ENCODE data around the gene BATF.

The BATF gene

GRCh38 chr14:75537071-75537470, 14.8 kb downstream of the BATF start:
- Histone ChIP-seq H2AK5ac (ENCODE audit: low read length) (no peak overlapping the region), H4K5ac (ENCODE audit: low read length) (no peak overlapping the region), H3K4me1 (ENCODE audit: control insufficient read depth, low read depth, low read length) (no peaks in the 10 kb centered on the region), H3K79me2 (ENCODE audit: control insufficient read depth, insufficient read depth, low read length) (no peaks in the 10 kb centered on the region), H3K27me3 (ENCODE audit: insufficient read depth, low read length, poor library complexity) (no peaks in the 10 kb centered on the region), H3K79me1 (ENCODE audit: low read length) (no peaks in the 10 kb centered on the region), H3K4me2 (ENCODE audit: low read length) (no peak overlapping the region), H3K9ac (ENCODE audit: low read length) (no peak overlapping the region), H2BK120ac (ENCODE audit: low read depth, low read length) (no peak overlapping the region), H3K4me3 (ENCODE audit: low read length) (no peak overlapping the region), H2BK5ac (ENCODE audit: low read length) (no peak overlapping the region), H4K8ac (ENCODE audit: low read depth, low read length) (no peak overlapping the region), H3K36me3 (ENCODE audit: control insufficient read depth, insufficient read depth, low read length) (no peaks in the 10 kb centered on the region), H3K56ac (ENCODE audit: low read length) (no peak overlapping the region), H2BK15ac (replicated peaks; ENCODE audit: low read depth) (no peak overlapping the region), H3K23ac (ENCODE audit: low read length) (no peak overlapping the region), H3K18ac (ENCODE audit: low read length) (no peak overlapping the region), H3K4ac (ENCODE audit: low read depth, low read length) (no peak overlapping the region), H3K27ac (ENCODE audit: low read depth, low read length) (no peak overlapping the region)
- no peak for DNase-seq
- no CpG with 5 or more reads among the region's 4 CpGs for WGBS (ENCODE audit: extremely low coverage, insufficient coverage, low lambda C conversion rate)

DNA sequence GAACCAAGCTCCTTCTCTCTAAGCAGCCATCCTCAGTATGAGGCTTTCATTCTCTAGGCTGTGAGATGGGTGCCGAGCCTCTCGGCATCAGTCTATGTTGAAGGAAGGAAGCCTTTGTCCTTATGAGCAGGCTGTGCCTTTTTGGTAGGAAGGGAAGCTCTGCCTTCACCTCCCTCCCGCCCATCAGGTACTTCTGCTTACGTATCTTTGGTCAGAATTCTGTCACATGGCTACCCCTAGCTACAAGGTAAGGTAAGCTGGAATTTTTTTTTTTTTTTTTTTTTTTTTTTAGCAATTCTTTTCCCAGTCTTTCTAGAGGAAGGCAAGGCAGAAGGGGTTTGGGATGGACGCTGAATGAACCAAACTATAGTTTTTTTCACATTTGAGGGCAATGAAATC, 16.9 kb downstream of the BATF start:
- H3K4me3 ChIP-seq (ENCODE audit: low read length) = no peak overlapping the region
- no peaks in the 10 kb centered on the region for H3K36me3 ChIP-seq (ENCODE audit: control insufficient read depth, insufficient read depth, low read length)
- H3K4ac ChIP-seq (ENCODE audit: low read depth, low read length) = no peak overlapping the region
- no peaks in the 10 kb centered on the region for H3K79me2 ChIP-seq (ENCODE audit: control insufficient read depth, insufficient read depth, low read length)
- no peak for DNase-seq
- no peak overlapping the region for H3K23ac ChIP-seq (ENCODE audit: low read length)
- no peak overlapping the region for H2BK120ac ChIP-seq (ENCODE audit: low read depth, low read length)
- H3K4me1 ChIP-seq (ENCODE audit: control insufficient read depth, low read depth, low read length) = no peaks in the 10 kb centered on the region
- WGBS (ENCODE audit: extremely low coverage, insufficient coverage, low lambda C conversion rate) = no CpG with 5 or more reads among the region's 5 CpGs
- H4K5ac ChIP-seq (ENCODE audit: low read length) = no peak overlapping the region
- no peak overlapping the region for H4K8ac ChIP-seq (ENCODE audit: low read depth, low read length)
- H3K56ac ChIP-seq (ENCODE audit: low read length) = no peak overlapping the region
- no peak overlapping the region for H2AK5ac ChIP-seq (ENCODE audit: low read length)
- H3K18ac ChIP-seq (ENCODE audit: low read length) = no peak overlapping the region
- no peak overlapping the region for H2BK15ac ChIP-seq (replicated peaks; ENCODE audit: low read depth)
- H3K9ac ChIP-seq (ENCODE audit: low read length) = no peak overlapping the region
- no peak overlapping the region for H3K27ac ChIP-seq (ENCODE audit: low read depth, low read length)
- no peak overlapping the region for H2BK5ac ChIP-seq (ENCODE audit: low read length)
- H3K4me2 ChIP-seq (ENCODE audit: low read length) = no peak overlapping the region
- no peaks in the 10 kb centered on the region for H3K27me3 ChIP-seq (ENCODE audit: insufficient read depth, low read length, poor library complexity)
- no peaks in the 10 kb centered on the region for H3K79me1 ChIP-seq (ENCODE audit: low read length)

- Histone ChIP-seq H2BK120ac (ENCODE audit: low read depth, low read length) (no peak overlapping the region), H4K5ac (ENCODE audit: low read length) (no peak overlapping the region), H3K27ac (ENCODE audit: low read depth, low read length) (no peak overlapping the region), H3K56ac (ENCODE audit: low read length) (no peak overlapping the region), H3K4ac (ENCODE audit: low read depth, low read length) (no peak overlapping the region), H3K27me3 (ENCODE audit: insufficient read depth, low read length, poor library complexity) (no peaks in the 10 kb centered on the region), H3K23ac (ENCODE audit: low read length) (no peak overlapping the region), H3K79me2 (ENCODE audit: control insufficient read depth, insufficient read depth, low read length) (no peaks in the 10 kb centered on the region), H3K9ac (ENCODE audit: low read length) (no peak overlapping the region), H3K18ac (ENCODE audit: low read length) (no peak overlapping the region), H2BK15ac (replicated peaks; ENCODE audit: low read depth) (no peak overlapping the region), H3K36me3 (ENCODE audit: control insufficient read depth, insufficient read depth, low read length) (no peaks in the 10 kb centered on the region), H4K8ac (ENCODE audit: low read depth, low read length) (no peak overlapping the region), H3K4me2 (ENCODE audit: low read length) (no peak overlapping the region), H3K4me1 (ENCODE audit: control insufficient read depth, low read depth, low read length) (no peaks in the 10 kb centered on the region), H3K79me1 (ENCODE audit: low read length) (no peaks in the 10 kb centered on the region), H3K4me3 (ENCODE audit: low read length) (no peak overlapping the region), H2AK5ac (ENCODE audit: low read length) (no peak overlapping the region), H2BK5ac (ENCODE audit: low read length) (no peak overlapping the region)
- no peak for DNase-seq
- WGBS (ENCODE audit: extremely low coverage, insufficient coverage, low lambda C conversion rate) = no CpG with 5 or more reads among the region's 17 CpGs
These were observed 17.6 kb downstream of the BATF start for GRCh38 chr14:75539561-75540478.

GRCh38 chr14:75540479-75540851, 18.2 kb downstream of the BATF start:
- H3K36me3 ChIP-seq (ENCODE audit: control insufficient read depth, insufficient read depth, low read length) = no peaks in the 10 kb centered on the region
- no peak overlapping the region for H3K4me2 ChIP-seq (ENCODE audit: low read length)
- no CpG with 5 or more reads among the region's 7 CpGs for WGBS (ENCODE audit: extremely low coverage, insufficient coverage, low lambda C conversion rate)
- H3K79me1 ChIP-seq (ENCODE audit: low read length) = no peaks in the 10 kb centered on the region
- no peaks in the 10 kb centered on the region for H3K4me1 ChIP-seq (ENCODE audit: control insufficient read depth, low read depth, low read length)
- H3K9ac ChIP-seq (ENCODE audit: low read length) = no peak overlapping the region
- H4K8ac ChIP-seq (ENCODE audit: low read depth, low read length) = no peak overlapping the region
- no peak overlapping the region for H3K18ac ChIP-seq (ENCODE audit: low read length)
- no peak overlapping the region for H3K4me3 ChIP-seq (ENCODE audit: low read length)
- no peak for DNase-seq
- no peak overlapping the region for H3K23ac ChIP-seq (ENCODE audit: low read length)
- H3K27ac ChIP-seq (ENCODE audit: low read depth, low read length) = no peak overlapping the region
- no peak overlapping the region for H4K5ac ChIP-seq (ENCODE audit: low read length)
- no peak overlapping the region for H2AK5ac ChIP-seq (ENCODE audit: low read length)
- no peak overlapping the region for H2BK15ac ChIP-seq (replicated peaks; ENCODE audit: low read depth)
- no peaks in the 10 kb centered on the region for H3K27me3 ChIP-seq (ENCODE audit: insufficient read depth, low read length, poor library complexity)
- no peak overlapping the region for H2BK120ac ChIP-seq (ENCODE audit: low read depth, low read length)
- no peak overlapping the region for H3K56ac ChIP-seq (ENCODE audit: low read length)
- no peak overlapping the region for H2BK5ac ChIP-seq (ENCODE audit: low read length)
- H3K4ac ChIP-seq (ENCODE audit: low read depth, low read length) = no peak overlapping the region
- H3K79me2 ChIP-seq (ENCODE audit: control insufficient read depth, insufficient read depth, low read length) = no peaks in the 10 kb centered on the region

DNA sequence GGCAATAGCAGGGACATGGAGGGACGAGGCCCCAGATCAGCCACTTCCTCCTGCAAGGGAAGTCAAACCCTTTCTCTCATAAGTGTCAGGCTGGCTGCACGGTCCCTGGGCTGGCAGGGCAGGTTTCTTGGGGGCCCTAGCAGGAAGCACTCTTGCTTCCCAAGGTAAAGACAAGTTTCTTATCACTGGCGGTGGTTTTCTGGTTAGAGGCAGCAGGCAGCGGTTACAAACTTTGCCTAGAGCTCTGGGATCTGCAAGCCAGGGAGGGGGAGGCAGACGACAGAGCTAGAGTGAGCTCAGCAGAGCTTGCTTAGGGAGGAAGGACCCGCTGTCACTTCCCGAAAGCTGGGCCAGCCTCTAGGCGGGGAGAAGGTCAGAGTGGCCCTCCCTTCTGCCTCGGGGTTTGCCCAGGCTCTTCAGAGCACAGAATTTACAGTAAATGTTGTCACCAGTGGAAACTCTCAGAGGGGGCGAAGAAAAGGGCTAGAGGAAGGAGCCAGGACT, 20.4 kb downstream of the BATF start:
- H4K8ac ChIP-seq (ENCODE audit: low read depth, low read length) = no peak overlapping the region
- H3K79me2 ChIP-seq (ENCODE audit: control insufficient read depth, insufficient read depth, low read length) = no peaks in the 10 kb centered on the region
- H3K79me1 ChIP-seq (ENCODE audit: low read length) = no peaks in the 10 kb centered on the region
- H3K23ac ChIP-seq (ENCODE audit: low read length) = no peak overlapping the region
- no peaks in the 10 kb centered on the region for H3K4me1 ChIP-seq (ENCODE audit: control insufficient read depth, low read depth, low read length)
- no peak overlapping the region for H2BK5ac ChIP-seq (ENCODE audit: low read length)
- no peak overlapping the region for H3K27ac ChIP-seq (ENCODE audit: low read depth, low read length)
- no peak overlapping the region for H3K4ac ChIP-seq (ENCODE audit: low read depth, low read length)
- no peak overlapping the region for H2AK5ac ChIP-seq (ENCODE audit: low read length)
- H2BK120ac ChIP-seq (ENCODE audit: low read depth, low read length) = no peak overlapping the region
- H2BK15ac ChIP-seq (replicated peaks; ENCODE audit: low read depth) = no peak overlapping the region
- H3K9ac ChIP-seq (ENCODE audit: low read length) = no peak overlapping the region
- H3K4me3 ChIP-seq (ENCODE audit: low read length) = no peak overlapping the region
- no peak overlapping the region for H3K18ac ChIP-seq (ENCODE audit: low read length)
- WGBS (ENCODE audit: extremely low coverage, insufficient coverage, low lambda C conversion rate) = no CpG with 5 or more reads among the region's 10 CpGs
- no peak overlapping the region for H4K5ac ChIP-seq (ENCODE audit: low read length)
- no peaks in the 10 kb centered on the region for H3K27me3 ChIP-seq (ENCODE audit: insufficient read depth, low read length, poor library complexity)
- no peak overlapping the region for H3K56ac ChIP-seq (ENCODE audit: low read length)
- H3K36me3 ChIP-seq (ENCODE audit: control insufficient read depth, insufficient read depth, low read length) = no peaks in the 10 kb centered on the region
- H3K4me2 ChIP-seq (ENCODE audit: low read length) = no peak overlapping the region
- peak; percentile 23 for DNase-seq
